GM18519 (cell line): ENCODE measurements around the gene PPT2.
"Not testable (repeated sequence)": the region's sequence is repeated elsewhere in the genome, so short reads cannot be mapped to it uniquely, and the experiment has no call there.

ENCODE experiments used
- ATAC-seq: cut with Tn5 transposase; IDR thresholded peaks from one replicate; pipeline ENCODE4 v1.9.1; 2021; ENCODE audit warnings: mild to moderate bottlenecking, moderate library complexity; ENCODE audit not compliant: unreplicated experiment, low FRiP score

PPT2 gene

DNA sequence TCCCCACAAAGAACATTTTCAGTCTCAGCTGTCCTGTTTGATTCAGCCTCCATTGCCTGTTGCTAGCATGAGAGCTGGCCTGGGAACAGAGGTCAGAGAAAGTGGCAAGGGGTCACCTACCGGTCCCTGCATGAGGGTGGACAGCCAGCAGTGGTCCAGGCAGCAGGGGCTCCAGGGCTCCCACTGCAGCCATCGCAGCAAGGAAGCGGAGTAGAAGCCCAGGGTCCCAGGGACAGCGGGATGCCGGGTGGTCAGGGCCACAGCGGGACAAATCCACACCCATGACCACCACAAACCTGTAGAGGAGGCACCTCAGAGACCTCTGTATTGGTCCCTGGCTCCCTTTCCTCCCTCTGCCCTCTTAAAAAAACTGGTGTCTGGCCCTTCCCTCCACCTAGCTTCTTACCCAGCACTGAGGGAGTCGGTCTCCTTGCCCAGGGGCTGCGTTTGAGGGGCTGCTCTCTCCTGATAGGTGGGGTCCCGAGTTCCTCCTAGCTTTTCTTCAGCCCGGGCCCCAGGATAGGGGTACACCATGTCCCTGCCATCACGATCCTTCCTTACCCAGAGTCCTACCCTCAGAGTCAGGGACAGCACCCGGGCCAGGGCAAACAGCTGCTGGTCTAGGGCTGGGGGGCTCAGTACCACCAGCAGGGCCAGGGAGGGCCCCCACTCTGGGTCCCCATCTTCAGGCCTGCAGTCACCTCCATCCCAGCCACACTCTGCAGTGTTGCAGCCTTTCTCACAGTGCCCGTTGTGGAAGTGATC, 47.0 kb downstream of the PPT2 start:
- ATAC-seq: no peak

DNA sequence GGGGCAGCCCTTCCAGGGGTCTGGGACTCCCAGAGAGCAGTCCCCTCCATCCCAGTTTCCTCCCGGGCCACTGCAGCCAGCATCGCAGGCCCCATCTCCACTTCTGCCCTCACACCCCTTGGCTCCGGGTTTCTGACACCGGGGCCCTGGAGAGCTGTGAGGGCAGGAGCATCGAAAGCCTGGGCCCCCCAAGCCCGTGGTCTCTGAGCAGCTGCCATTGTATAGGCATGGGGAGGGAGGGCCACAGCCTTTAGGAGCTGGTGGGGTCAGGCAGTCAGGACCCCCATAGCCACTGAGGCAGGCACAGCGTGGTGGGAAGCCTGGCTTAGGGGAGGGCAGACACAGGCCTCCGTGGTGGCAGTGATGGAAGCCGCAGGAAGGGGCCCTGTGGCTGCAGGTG, 48.2 kb downstream of the PPT2 start:
- no peak for ATAC-seq

DNA sequence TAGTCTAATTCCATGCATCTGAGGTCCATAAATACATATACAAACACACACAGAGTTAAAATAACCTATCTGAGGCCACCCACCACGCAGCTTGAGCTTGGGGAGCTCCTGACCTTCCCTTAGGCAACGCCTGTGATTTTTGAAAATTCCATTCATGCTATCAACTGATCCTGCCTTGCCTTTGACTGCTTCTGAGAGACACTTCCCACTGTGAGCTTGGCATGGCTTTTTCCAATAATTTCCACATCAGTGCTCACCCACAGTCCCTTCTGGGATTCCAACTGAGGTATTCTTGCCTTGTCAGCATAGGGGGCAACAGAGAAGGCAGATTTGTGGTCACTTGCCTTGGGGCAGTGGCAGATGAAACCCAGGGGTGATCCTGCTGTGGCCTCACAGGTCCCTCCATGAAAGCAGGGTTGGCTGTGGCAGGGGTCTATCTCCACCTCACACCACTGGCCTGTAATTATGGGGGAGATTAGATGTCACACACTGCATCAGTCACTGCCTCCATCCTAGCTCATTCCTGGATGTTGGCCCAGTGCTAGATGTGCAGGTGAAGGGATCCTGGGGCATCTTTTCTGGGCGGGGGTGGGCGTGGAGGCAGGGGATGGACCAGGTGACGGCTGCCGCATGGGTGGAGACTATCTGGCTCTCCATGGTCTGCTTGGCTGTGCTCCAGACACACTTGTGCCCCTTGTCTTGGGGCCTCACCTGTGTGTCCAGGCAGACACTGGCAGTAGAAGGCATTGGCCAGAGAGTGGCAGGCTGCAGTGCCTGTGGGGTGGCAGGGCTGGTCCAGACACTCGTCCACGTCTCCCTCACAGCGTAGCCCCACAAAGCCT, 49.7 kb downstream of the PPT2 start:
- ATAC-seq: no peak

DNA sequence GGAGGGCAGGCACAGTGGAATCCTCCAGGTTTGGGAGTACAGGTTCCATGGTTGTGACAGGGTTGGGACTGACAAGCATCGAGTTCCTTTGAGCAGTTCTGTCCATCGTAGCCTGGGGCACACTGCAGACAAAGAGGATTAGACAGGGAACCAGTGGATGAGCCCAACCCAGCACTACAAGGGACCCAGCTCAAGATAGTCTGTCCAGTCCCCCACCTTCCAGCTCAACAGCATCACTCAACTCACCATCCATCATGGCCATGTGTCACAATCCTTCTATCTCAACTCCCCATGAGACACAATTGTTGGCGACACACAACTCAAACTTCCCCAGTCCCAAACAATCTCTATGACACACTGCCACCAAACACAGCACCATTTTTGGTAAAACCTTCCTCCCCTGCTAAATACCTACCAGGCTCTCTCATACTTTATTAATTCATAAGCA, 50.4 kb downstream of the PPT2 start:
- ATAC-seq: no peak

DNA sequence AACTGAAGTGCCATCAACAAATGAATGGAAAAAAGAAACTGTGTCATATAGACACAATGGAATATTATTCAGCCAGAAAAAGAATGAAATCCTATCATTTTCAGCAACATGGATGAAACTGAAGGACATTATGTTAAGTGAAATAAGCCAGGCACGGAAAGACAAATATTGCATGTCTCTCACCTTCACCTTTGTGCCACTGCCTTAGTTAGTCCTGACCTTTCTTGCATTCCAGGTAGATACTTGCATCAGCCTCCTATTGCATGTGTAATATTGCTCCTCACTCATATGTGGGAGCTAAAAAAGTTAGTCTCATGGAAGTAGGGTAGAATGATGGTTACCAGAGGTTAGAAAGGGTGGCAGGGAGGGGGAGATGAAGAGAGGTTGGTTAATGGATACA, 55.1 kb downstream of the PPT2 start:
- no peak for ATAC-seq

DNA sequence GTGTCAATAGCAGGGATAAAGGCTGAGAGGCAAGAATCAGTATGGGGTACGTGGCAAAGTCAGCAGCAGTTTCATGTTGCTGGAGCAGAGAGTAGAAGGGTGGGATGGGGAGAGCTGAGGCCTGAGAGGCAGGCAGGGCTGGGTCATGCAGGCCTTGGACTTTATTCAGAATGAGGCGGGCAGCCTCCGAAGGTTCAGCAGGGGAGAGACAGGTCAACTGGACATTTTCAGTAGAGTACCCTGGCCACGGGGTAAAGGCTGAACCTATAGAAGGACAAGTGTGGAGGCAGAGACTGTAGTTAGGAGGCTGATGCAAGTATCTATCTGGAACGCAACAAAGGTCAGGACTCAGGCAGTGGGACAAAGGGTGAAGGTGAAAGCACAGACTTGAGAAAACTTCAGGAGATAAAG, 56.3 kb downstream of the PPT2 start:
- no peak for ATAC-seq

DNA sequence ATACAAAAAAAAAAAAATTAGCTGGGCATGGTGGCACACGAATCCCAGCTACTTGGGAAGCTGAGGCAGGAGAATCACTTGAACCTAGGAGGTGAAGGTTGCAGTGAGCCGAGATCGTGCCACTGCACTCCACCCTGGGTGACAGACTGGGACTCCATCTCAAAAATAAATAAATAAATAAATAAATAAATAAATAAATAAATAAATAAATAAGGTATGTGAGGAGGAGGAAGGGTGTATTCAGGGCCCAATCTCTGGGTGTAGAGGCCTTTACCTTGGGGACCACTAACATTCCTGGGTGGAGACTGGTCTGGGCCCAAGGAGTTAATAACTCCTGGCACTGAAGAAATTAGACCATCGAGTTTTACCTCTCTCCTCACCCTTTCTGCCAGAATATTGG, 57.5 kb downstream of the PPT2 start:
- not testable (repeated sequence) for ATAC-seq

DNA sequence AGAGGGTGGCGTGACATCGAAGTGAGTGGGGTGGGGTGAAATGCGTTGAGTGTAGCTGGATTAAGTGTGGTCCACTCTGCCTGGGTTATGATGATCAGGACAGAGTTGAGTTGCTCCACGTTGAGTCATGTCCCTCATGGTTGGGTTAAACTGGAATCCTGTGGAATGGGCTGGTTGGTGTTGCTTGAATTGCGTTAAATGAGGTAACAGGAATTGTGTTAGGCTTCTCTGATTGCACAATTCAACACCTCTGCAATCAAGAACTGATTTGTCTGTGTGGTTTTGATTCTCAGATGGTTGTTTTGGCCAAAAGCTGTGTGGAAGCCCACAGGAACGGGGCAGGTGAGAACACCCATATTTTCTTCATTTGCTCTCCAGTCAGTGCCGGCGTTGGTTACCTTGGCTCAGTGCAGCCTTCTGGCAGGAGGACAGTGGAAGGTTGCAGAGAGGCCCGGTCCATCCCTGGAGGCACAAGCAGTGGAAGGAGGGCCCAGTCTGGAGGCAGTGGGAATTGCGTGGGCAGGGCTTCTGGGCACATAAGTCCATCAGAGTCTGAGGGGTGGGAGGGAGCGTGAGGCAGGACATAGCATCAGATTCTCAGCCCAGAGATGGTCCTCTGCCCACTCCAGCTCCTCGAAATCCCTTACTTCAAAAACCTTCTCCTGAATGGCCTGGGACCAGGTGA, 58.3 kb downstream of the PPT2 start:
- no peak for ATAC-seq
